Neural crest cell (in vitro differentiated cells): ENCODE data around the gene CCDC183. TPM values are rescaled to one million over a fixed set of nuclear protein-coding genes. Genes with fewer than 3 reads are reported as not detected.
"Not testable (repeated sequence)": the region's sequence is repeated elsewhere in the genome, so short reads cannot be mapped to it uniquely, and the experiment has no call there.

Experiments used
- DNase-seq: peaks from one replicate; pipeline ENCODE4 v3.0.0; 2021; ENCODE audit warnings: low read depth, mixed read lengths, low spot score
- H3K27ac Mint-ChIP-seq: one replicate; pipeline ENCODE4 v1.8.0; 2021; ENCODE audit warnings: mild to moderate bottlenecking, mixed read lengths; ENCODE audit not compliant: unreplicated experiment
- H3K27me3 Mint-ChIP-seq: 2 replicates; pipeline ENCODE4 v1.8.0; 2021; ENCODE audit warnings: low read depth, mild to moderate bottlenecking, mixed read lengths
- H3K36me3 Mint-ChIP-seq: 2 replicates; pipeline ENCODE4 v1.8.0; 2021; ENCODE audit warnings: low read depth, mild to moderate bottlenecking, mixed read lengths
- H3K4me1 Mint-ChIP-seq: 2 replicates; pipeline ENCODE4 v1.8.0; 2021; ENCODE audit warnings: mixed read lengths
- H3K4me3 Mint-ChIP-seq: one replicate; pipeline ENCODE4 v1.8.0; 2021; ENCODE audit warnings: mild to moderate bottlenecking, mixed read lengths
- H3K9me3 Mint-ChIP-seq: 2 replicates; pipeline ENCODE4 v1.8.0; 2021; ENCODE audit warnings: mixed read lengths
- total RNA-seq: library from RNA; stranded (reverse); gene quantifications from 2 replicates; pipeline ENCODE4 v1.2.1, GENCODE V29; 2021
- TF ChIP-seq, protein P1 (sequence below): fragments of 200-600 bp; sonication (generic); conservative IDR thresholded peaks from 2 replicates; pipeline ENCODE4 v1.5.0; 2021; ENCODE audit warnings: antibody characterized with exemption, mild to moderate bottlenecking

Gene CCDC183
- total RNA-seq, 1 donor from 2014 or later: 1.4 TPM

DNA sequence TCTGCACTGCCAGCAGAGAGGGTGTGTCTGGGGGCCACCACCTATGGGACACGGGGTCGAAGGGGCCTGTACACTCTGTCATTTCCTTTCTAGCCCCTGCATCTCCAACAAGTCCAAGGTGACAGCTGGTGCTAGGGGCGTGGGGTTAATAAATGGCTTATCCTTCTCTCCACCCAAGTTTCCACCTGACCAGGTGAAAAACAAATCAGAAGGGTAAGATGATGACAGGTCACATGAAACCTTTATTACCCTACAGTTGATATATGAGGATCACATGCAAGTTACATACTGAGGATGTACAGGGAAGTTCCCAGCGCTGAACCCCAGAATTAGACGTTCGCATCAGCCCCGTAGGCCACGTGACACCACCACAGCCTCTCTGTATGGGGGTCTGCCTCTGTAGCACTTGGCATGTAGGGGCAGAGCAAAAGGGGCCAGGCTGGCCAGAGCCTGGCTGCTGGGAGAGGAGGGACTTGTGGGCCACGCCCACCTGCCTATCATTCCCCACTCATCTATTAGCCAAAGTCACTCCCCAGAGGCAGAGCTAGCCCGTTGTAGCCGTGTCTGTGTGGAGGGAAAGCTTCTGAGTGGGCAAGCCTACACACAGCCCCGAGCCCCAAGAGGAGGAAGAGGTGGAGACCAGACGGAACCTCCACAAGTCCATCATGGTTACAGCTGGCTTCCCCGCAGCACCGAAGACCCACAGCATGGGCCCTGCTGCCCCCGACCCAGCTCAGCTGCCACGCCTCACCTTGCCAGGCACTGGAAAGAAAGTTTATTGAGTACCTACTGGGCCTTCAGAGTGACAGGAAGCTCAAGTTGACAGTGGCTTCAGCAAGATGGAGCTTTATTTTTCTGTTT, 2.8 kb upstream of the CCDC183 start:
- peaks cover 27% of the 10 kb centered on the region for H3K4me1 Mint-ChIP-seq
- no peaks in the 10 kb centered on the region for H3K9me3 Mint-ChIP-seq

GRCh38 chr9:136794281-136794999, 1.7 kb upstream of the CCDC183 start:
- H3K4me1 Mint-ChIP-seq: peaks cover 27% of the 10 kb centered on the region
- H3K27ac Mint-ChIP-seq: no peak overlapping the region
- TF ChIP-seq, protein P1, sequence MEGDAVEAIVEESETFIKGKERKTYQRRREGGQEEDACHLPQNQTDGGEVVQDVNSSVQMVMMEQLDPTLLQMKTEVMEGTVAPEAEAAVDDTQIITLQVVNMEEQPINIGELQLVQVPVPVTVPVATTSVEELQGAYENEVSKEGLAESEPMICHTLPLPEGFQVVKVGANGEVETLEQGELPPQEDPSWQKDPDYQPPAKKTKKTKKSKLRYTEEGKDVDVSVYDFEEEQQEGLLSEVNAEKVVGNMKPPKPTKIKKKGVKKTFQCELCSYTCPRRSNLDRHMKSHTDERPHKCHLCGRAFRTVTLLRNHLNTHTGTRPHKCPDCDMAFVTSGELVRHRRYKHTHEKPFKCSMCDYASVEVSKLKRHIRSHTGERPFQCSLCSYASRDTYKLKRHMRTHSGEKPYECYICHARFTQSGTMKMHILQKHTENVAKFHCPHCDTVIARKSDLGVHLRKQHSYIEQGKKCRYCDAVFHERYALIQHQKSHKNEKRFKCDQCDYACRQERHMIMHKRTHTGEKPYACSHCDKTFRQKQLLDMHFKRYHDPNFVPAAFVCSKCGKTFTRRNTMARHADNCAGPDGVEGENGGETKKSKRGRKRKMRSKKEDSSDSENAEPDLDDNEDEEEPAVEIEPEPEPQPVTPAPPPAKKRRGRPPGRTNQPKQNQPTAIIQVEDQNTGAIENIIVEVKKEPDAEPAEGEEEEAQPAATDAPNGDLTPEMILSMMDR: no peak
- H3K27me3 Mint-ChIP-seq: peaks cover 20% of the 10 kb centered on the region
- DNase-seq: no peak
- H3K4me3 Mint-ChIP-seq: peak overlapping the region; percentile 38
- H3K36me3 Mint-ChIP-seq: no peaks in the 10 kb centered on the region
- H3K9me3 Mint-ChIP-seq: no peaks in the 10 kb centered on the region

More for the DNA sequence above, 2.8 kb upstream of the CCDC183 start:
- Mint-ChIP-seq H3K27ac (no peak overlapping the region), H3K27me3 (peaks cover 16% of the 10 kb centered on the region), H3K36me3 (no peaks in the 10 kb centered on the region), H3K4me3 (peak overlapping the region; percentile 67)
- TF ChIP-seq, protein P1: no peak
- DNase-seq: no peak

DNA sequence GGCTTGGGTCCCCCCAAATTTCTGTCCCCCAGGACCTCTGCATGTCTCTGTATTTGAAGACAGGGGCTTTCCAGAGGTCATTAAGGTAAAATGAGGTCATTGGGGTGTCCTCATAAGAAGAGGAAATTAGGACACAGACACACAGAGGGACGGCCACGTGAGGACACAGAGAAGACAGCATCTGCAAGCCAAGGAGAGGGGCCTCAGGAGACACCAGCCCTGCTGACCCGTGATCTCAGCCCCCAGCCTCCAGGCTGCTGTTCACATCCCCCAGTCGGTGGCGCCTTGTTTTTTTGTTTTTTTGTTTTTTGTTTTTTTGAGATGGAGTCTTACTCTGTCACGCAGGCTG, 1.2 kb upstream of the CCDC183 start:
- Mint-ChIP-seq H3K36me3 (no peaks in the 10 kb centered on the region), H3K27me3 (peaks cover 21% of the 10 kb centered on the region), H3K9me3 (no peaks in the 10 kb centered on the region), H3K4me3 (peak overlapping the region; percentile 38), H3K27ac (no peak overlapping the region), H3K4me1 (peaks cover 27% of the 10 kb centered on the region)
- no peak for DNase-seq
- TF ChIP-seq, protein P1: no peak

- peaks cover 39% of the 10 kb centered on the region for H3K27me3 Mint-ChIP-seq
- H3K4me1 Mint-ChIP-seq: peaks cover 31% of the 10 kb centered on the region
- H3K27ac Mint-ChIP-seq: peak overlapping the region; percentile 35
- not testable (repeated sequence) for H3K9me3 Mint-ChIP-seq, DNase-seq, H3K36me3 Mint-ChIP-seq
- peak overlapping the region; percentile 69 for H3K4me3 Mint-ChIP-seq
Observed at GRCh38 chr9:136796775-136797347, 723 bp downstream of the CCDC183 start.

- Mint-ChIP-seq H3K9me3 (no peaks in the 10 kb centered on the region), H3K27me3 (peaks cover 46% of the 10 kb centered on the region), H3K36me3 (no peaks in the 10 kb centered on the region), H3K27ac (no peak overlapping the region), H3K4me3 (peak overlapping the region; percentile 34), H3K4me1 (peaks cover 25% of the 10 kb centered on the region)
- DNase-seq: no peak
- TF ChIP-seq, protein P1: no peak
Observed at GRCh38 chr9:136798708-136799078, 2.6 kb downstream of the CCDC183 start.
